ENCODE measurements around the gene AKR1C2.

DNA sequence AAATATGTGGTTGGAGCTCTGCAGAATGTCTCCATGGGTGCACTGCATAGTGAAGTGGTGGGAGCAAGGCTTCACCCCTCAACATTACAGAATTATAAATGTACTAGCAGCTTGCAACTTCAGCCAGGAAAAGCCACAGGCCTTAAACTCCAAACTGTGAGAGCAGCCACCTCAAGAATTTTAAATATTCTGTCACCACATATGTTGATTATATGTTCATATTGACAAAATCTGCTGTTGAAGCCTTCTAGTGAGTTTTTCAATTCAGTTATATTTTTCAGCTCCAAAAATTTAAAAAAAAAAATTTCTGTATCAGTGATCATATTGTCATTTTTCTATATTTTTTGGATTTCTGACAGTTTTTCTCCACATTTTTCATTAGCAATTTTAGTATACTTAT, 30.9 kb upstream of the AKR1C2 start:
- TF ChIP-seq EZH2 (IDR thresholded peaks at IDR 0.05) (no peak), FOXP2 (optimal IDR thresholded peaks at IDR 0.05; ENCODE audit: control extremely low read depth, extremely low read length, insufficient read depth) (no peak), POLR2AphosphoS5 (IDR thresholded peaks at IDR 0.05; ENCODE audit: borderline replicate concordance, low read depth, low read length) (no peak)
